Kidney epithelial cell (primary cell): ENCODE measurements around the gene GRM8. TPM values are rescaled to one million over a fixed set of nuclear protein-coding genes. Genes with fewer than 3 reads are reported as not detected.

Experiments used
- DNase-seq: peaks from one replicate; pipeline ENCODE4 v3.0.0-alpha.2; 2010; ENCODE audit warnings: low read depth
- H3K27me3 ChIP-seq: 2 replicates; pipeline ENCODE4 v1.6.0; 2011; ENCODE audit warnings: low read length; ENCODE audit not compliant: control insufficient read depth, insufficient read depth
- H3K36me3 ChIP-seq: 2 replicates; pipeline ENCODE4 v1.5.1; 2011; ENCODE audit warnings: low read length; ENCODE audit not compliant: control insufficient read depth, insufficient read depth
- H3K4me3 ChIP-seq: 2 replicates; pipeline ENCODE4 v1.5.1; 2011; ENCODE audit warnings: low read depth, mild to moderate bottlenecking, control low read depth, low read length
- CTCF ChIP-seq: IDR thresholded peaks from 2 replicates; pipeline ENCODE4 v1.5.1; 2011; ENCODE audit warnings: mild to moderate bottlenecking, moderate library complexity, low read length, control low read depth, inconsistent platforms; ENCODE audit not compliant: insufficient read depth, poor library complexity, severe bottlenecking
- total RNA-seq: library from RNA; depleted of rRNA; stranded (reverse); fragments of >200 nt; gene quantifications from 2 replicates; pipeline ENCODE4 v1.2.3, GENCODE V29; 2015

The GRM8 gene
- total RNA-seq, 1 donor from 2014 or later = 0.17 TPM

- DNase-seq = no peak
- Histone ChIP-seq H3K36me3 (no peaks in the 10 kb centered on the region), H3K4me3 (no peak overlapping the region), H3K27me3 (no peaks in the 10 kb centered on the region)
- TF ChIP-seq CTCF = no peak
Observed at GRCh38 chr7:127187740-127188139, 65.0 kb downstream of the GRM8 start.

- no peak for DNase-seq
- Histone ChIP-seq H3K36me3 (no peaks in the 10 kb centered on the region), H3K27me3 (no peaks in the 10 kb centered on the region), H3K4me3 (no peak overlapping the region)
- no peak for TF ChIP-seq CTCF
Observed at GRCh38 chr7:127186686-127187085, 66.1 kb downstream of the GRM8 start.

GRCh38 chr7:127177156-127177555 lies 75.6 kb downstream of the GRM8 start:
- Histone ChIP-seq H3K36me3 (no peaks in the 10 kb centered on the region), H3K27me3 (no peaks in the 10 kb centered on the region), H3K4me3 (no peak overlapping the region)
- no peak for DNase-seq
- TF ChIP-seq CTCF = no peak

GRCh38 chr7:127162366-127162765 lies 90.4 kb downstream of the GRM8 start:
- no peak for TF ChIP-seq CTCF
- H3K27me3 ChIP-seq = no peaks in the 10 kb centered on the region
- no peak for DNase-seq
- H3K4me3 ChIP-seq = no peak overlapping the region
- no peaks in the 10 kb centered on the region for H3K36me3 ChIP-seq

- peak; percentile 30 for TF ChIP-seq CTCF
- no peak overlapping the region for H3K4me3 ChIP-seq
- no peak for DNase-seq
- no peaks in the 10 kb centered on the region for H3K27me3 ChIP-seq
- H3K36me3 ChIP-seq = no peaks in the 10 kb centered on the region
Observed at GRCh38 chr7:127158659-127159058, 94.1 kb downstream of the GRM8 start.

- Histone ChIP-seq H3K36me3 (no peaks in the 10 kb centered on the region), H3K27me3 (no peaks in the 10 kb centered on the region), H3K4me3 (no peak overlapping the region)
- TF ChIP-seq CTCF = no peak
- no peak for DNase-seq
Observed at GRCh38 chr7:127154958-127155357, 97.8 kb downstream of the GRM8 start.
